IPS DF 19.7 (cell line): ENCODE data around the gene DDX23.
"Not testable (repeated sequence)": the region's sequence is repeated elsewhere in the genome, so short reads cannot be mapped to it uniquely, and the experiment has no call there.

Experiments
- DNase-seq: peaks from one replicate; pipeline ENCODE4 v3.0.0-alpha.2; 2013; ENCODE audit warnings: low read depth, low spot score

DDX23 gene

DNA sequence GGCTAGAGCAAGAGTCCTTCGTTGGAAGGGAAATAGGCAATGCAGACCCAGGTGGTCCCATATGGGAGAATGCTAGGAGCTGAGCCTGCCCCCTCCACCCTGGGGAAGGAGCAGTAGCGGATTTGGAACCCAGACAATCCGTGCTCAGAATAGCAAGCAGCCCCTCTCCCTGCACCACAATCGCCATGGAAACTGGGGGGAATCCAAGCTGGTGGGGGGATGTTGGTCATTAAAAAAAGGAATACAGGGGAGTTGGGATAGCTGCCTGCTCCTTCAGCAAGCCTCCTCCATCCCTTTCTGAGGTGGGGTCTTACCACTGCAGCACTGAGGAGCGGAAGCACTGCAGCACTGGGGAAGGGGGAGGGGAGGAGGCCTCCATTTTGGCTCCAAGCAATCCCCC, 10.8 kb upstream of the DDX23 start:
- DNase-seq, result no peak

DNA sequence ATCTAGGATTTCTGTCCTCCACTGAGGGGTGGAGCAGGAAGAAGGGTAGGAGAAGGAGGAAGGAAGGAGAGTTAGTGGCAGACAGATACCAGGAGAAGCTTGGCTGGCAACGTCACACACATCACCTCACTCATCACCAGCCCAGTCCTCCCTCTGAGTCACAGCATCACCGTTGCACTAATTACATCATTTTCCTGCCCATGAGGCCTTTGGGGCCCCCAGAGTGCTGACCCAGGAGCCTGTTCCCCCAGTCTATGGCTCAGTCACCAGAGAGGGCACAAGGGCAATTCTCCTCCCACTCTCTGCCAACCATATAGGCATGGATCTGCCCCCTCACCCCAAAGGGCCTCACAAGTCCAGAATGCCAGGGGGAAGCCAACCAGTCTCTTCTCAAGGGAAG, 9.1 kb upstream of the DDX23 start:
- DNase-seq, result no peak

DNA sequence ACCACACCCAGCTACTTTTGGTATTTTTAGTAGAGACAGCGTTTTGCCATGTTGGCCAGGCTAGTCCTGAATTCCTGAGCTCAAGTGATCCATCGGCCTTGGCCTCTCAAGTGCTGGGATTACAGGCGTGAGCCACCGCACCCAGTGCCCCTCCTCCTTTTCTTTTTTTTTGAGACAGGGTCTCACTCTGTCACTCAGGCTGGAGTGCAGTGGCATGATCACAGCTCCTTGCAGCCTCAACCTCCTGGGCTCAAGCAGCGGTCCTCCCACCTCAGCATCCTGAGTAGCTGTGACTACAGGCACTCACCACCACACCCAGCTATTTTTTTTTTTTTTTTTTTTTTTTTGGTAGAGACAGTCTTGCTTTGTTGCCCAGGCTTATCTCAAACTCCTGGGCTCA, 8.3 kb upstream of the DDX23 start:
- DNase-seq, result not testable (repeated sequence)

DNA sequence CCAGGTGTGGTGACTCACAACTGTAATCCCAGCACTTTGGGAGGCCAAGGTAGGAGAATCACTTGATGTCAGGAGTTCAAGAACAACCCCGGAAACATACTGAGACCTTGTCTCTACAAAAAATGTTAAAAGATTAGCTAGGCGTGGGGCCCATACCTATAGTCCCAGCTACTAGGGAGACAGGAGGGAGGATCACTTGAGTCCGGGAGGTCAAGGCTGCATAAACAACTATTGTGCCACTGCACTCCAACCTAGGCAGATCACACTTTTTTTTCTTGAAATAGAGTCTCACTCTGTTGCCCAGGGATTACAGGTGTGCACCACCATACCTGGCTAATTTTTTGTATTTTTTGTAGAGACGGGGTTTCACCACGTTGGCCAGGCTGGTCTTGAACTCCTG, 7.6 kb upstream of the DDX23 start:
- no peak for DNase-seq

DNA sequence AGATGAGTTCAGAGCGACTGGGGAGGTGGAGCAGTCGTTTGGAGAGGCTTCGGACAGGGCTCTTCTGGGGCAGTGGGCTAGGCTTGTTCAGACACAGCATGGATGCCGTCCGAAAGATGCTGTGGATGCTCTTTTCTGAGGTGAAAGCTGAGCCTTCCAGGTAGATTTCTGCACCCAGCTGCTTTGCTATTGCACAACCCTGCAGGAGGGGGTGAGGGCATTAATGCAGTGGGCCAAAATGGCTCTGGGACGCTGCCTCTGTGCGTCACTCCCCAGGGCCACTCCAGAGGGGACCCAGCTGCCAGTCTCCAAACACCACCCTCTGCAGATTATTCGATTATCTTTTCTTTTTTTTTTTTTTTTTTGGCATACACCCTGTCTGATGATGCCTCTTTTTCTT, 6.1 kb upstream of the DDX23 start:
- no peak for DNase-seq

DNA sequence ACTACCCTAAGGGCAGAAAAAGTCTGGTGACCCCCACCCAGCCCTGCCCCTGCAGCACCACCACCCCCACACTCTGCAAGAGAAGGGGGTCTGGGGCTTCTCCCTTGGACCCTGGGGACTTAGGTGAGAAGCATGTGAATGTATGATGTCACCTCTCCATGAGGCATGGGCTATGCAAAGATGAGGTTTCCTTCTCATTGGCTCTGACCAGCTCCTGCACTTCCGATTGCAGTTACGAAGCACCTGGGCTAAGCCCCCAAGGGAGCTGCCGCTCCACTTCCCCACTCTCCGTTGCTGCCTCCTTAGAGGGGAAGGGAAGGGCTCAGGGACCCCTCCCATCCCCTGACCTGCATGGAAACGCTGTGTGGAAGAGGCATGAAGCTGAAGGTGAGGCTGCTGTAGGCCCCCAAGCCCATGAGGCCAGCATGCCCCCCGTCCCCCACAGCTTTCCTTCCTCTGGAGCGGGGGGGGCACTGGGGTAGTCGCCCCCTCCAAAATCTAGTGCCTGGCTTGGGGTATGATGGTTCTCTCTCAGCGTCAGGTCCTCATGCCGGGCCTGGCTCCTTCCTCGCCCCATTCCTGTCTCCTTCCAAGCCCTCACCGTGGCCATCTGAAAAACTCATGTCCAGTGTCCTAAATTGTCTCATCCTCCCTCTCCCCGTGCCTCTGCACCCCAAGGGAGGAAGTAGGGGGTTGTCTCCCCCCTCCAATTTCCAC, 5.5 kb upstream of the DDX23 start:
- DNase-seq, result no peak

DNA sequence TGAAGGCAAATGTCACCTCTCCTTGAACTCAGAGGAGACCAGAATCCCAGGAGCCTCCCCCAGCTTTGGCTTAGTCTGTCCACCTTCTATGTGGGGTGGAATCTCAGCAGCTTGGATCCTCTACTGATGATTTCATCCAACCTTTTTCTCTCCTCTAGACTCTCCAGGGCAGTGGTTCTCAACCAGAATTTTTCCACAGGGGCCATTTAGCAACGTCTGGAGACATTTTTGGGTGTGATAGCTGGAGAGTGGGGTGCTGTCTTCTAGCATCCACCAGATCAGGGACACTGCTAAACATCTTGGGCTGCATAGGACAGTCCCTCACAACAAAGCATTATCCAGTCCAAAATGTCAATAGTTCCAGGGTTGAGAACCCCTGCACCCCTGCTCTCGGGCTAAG, 4.4 kb upstream of the DDX23 start:
- no peak for DNase-seq

DNA sequence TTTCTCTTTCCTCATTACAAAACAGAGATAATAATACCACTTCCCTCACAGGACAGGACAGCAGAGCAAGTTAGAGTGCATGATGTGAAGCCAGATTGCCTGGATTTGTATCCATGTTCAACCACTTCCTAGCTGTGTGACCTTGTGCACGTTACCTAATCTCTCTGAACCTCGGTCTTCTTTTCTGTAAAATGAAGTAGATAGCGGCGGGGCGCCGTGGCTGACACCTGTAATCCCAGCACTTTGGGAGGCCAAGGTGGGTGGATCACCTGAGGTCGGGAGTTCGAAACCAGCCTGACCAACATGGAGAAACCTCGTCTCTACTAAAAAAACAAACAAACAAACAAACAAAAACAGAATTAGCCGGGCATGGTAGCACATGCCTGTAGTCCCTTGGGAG, 3.0 kb upstream of the DDX23 start:
- not testable (repeated sequence) for DNase-seq

DNA sequence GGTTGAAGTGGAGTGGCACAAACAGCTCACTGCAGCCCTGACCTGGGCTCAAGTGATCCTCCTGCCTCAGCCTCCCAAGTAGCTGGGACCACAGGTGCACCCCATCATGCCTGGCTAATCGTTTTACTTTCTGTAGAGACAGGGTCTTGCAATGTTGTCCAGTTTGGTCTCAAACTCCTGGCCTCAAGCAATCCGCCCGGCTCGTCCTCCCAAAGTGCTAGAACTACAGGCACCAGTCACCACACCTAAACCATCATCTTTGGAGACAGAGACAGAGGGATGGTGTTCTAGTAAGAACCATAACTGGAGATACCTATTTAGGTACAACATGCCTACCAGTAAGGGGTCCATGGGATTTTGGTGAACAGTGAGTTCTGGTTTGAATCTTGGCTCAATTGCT, 2.5 kb upstream of the DDX23 start:
- no peak for DNase-seq

DNA sequence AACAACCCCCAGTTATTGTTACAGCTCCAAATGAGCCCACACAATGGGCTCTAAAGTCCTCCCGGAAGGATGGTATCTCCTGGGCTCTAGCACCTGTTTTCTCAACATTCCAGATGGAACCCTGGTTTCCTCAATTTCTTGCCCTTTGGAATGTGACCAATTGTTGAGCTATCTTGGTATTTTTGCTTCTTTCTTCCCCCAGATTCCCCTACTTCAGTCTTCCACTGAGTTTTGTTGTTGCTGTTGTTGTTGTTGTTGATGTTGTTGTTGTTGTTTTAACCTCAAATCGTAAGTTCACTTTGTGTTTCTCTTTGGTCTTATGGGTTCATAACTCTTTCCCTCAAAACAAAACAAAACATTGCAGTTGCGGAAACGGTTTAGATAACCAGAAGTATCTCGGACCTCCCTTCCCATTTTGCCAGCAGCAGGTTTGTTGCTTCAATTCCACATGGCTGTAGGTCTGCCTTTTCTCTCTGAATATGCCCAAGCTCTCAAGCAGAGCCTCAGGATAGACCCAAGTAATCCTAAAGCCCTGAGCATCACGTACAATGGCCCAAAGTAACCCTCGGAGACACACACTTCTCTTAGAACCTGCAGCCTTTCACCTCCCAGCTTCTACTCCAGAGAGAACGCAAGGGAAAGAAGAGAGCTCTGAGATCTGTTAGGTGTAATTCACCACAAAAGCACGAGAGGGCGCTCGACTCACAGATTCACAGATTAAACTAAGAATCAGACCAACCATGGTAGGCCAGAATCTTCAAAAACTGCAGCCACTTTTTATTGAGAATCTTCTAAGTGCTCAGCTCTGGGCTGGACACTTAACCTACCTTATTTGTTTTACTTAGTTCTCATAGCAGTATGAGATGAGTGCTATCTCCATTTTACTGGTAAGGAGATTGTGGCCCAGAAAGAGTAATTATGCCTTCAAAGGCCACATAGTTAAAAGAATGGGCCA, 1.0 kb upstream of the DDX23 start:
- DNase-seq, result peak; percentile 60

DNA sequence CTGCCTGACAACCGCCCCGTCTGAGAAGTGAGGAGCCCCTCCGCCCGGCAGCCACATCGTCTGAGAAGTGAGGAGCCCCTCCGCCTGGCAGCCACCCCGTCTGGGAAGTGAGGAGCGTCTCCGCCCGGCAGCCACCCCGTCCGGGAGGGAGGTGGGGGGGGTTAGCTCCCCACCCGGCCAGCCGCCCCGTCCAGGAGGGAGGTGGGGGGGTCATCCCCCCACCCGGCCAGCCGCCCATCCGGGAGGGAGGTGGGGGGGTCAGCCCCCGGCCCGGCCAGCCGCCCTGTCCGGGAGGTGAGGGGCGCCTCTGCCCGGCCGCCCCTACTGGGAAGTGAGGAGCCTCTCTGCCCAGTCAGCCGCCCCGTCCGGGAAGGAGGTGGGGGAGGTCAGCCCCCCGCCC, 9.9 kb downstream of the DDX23 start:
- DNase-seq, result not testable (repeated sequence)

DNA sequence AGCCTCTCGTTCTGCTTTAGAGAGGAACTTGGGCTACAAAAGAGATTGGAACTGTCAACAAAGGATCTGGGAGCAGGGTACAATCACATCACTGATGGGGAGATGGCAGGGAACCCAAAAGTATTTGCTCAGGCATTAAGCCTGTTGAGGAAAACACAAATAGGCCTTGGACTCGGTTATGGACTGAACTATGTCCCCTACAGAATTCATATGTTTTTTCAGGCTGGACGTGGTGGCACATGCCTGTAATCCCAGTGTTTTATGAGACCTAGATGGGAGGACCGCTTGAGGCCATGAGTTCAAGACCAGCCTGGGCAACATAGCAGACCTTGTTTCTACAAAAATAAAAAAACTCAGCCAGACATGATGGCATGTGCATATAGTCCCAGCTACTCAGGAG, 13.9 kb downstream of the DDX23 start:
- DNase-seq, result no peak

DNA sequence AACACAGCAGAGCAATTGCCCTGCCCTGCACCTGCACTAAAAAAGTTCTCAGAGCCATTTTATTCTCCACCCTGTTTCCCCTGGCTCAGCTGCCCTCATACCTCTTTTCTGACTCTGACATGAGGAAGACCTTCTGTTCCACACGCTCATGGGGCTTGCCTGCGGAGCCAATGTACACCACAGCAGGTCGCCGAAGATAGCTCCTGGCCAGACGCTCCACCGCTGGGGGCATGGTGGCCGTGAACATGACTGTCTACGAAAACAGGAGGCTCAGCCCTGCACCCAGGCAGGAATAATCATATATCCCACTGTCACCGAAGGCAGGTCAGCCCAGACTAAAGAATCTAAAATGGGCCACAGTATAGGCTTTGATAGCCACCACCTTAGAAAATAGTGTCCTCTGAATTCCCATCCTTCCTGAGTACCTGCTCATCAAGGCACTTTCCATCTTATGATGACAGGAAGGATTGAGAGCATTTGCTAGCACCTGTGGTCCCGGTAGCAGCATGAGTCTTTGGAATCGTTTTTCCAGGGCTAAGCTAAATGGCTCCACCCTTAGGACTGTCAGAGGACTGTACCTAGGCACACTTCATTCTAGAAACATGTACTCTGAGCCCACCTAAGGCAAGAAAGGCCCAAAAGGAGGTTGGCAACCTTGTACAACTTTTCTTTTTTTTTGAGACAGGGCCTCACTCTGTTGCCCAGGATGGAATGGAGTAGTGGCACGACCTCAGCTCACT, 19.5 kb downstream of the DDX23 start:
- DNase-seq, result no peak

DNA sequence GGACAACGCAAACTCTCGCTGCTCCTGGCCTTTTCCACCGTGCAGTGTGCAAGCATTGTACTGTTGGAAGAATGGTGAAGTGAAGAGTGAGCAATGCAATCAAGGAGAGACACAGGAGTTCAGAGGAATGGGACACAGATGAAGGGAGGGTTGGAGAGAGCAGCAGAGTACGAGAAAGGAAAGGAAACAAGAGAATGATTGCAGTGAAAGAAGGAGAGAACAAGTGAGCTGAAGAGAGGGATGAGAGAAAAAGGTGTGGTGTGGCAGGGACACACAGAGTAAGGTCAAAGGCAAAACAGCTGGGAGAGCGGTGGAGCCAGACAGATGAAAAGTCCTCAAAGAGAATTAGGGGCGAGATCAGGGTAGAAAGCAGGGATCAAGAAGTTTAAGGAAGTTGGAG, 20.7 kb downstream of the DDX23 start:
- DNase-seq, result no peak

DNA sequence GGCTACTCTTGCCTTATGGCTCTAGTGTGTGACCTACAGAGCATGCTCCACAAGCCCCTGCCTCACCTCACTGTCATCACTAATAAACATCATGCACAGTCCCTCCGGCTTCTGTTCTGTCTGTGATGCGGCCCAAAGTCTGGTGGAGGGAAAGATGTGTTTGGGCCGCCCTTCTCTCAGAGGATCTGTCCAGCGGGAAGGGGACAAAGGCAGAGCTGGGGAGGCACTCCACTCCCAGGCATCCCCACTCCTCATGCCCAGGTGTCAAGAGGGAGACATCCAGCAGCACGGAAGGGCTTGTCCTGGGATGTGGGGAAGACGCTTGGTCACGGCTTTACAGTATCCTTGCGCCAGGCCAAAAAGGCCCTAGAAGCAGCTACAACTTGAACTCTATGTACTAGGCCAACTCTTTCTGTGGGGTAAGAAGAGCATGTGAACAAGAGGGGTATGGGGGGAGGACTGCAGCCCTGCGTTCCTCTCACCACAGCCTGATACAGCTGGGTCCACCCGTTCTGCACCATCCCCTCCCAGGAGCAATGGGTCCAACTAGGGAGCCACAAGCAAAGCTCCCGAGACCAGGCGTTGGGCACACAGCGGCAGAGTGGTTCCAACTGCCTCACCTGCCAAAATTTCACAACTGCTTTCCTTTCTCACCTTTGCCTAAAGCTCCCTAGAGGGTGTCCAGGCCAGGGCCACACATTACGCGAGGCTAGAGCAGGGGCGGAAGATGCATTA, 23.0 kb downstream of the DDX23 start:
- no peak for DNase-seq

DNA sequence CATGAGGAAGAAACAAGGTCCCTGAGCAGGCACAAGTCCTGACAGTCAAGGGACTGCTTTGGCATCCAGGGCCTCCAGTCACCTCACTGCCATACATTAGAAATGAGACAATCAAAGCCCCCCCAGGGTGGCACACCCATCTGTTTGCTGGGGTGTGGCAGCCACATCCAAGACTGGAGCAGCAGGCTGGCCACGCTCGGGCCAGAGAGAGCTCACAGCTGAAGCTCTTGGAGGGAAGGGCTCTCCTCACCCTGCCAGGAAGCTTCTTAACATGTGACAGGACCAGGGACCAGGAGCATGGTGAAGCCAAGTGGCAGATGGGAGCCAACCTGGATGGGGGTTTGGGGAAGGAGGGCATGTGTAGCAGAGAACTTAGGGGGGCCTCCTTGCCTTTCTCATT, 23.7 kb downstream of the DDX23 start:
- no peak for DNase-seq

DNA sequence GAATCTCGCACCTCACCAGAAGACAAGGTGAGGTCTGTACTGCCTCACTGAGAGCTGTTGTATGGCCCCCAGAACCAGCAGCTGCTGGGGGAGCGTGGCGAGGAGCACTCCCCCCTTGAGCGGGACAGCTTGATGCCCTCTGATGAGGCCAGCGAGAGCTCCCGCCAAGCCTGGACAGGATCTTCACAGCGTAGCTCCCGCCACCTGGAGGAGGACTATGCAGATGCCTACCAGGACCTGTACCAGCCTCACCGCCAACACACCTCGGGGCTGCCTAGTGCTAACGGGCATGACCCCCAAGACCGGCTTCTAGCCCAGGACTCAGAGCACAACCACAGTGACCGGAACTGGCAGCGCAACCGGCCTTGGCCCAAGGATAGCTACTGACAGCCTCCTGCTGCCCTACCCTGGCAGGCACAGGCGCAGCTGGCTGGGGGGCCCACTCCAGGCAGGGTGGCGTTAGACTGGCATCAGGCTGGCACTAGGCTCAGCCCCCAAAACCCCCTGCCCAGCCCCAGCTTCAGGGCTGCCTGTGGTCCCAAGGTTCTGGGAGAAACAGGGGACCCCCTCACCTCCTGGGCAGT, 24.4 kb downstream of the DDX23 start:
- DNase-seq, result no peak

DNA sequence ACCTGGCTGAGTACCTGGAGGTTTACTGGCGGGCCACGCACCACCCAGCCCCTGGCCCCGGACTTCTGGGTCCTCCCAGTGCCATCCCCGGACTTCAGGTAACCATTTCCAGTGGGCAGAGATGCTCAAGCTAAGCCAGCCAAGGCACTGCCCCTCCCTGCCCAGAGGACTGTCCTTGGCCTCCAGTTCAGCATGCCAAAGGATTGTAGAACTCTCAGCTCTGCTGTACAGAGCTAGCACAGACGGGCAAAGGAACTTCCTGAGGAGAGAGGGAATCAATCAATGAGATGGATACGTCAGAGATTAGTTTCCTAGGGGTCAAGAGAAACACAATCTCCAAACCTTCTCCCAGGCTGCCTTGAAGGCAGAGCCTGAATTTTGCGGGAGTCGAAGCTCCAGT, 24.9 kb downstream of the DDX23 start:
- DNase-seq, result no peak

DNA sequence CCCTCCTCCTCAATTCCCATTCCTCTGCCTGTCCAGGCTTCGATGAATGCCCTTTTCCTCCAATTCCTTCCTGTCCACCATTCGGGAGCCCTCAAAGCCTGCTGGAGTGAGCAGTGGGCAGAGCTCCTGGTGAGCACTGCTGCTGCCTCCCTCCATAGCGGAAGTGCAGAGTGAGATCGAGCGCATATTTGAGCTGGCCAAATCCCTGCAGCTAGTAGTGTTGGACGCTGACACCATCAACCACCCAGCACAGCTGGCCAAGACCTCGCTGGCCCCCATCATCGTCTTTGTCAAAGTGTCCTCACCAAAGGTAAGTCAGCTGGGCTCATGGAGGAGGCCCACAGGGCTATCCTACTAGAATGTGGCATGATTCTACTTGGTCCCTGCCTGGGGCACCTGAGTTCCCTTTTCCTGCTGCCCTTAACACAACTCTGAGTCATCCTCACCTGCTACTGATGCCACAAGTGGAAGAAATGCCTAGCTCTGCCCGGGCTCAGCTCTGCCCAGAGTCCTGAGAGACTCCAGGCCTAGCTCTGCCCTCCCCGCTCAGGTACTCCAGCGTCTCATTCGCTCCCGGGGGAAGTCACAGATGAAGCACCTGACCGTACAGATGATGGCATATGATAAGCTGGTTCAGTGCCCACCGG, 25.6 kb downstream of the DDX23 start:
- no peak for DNase-seq

DNA sequence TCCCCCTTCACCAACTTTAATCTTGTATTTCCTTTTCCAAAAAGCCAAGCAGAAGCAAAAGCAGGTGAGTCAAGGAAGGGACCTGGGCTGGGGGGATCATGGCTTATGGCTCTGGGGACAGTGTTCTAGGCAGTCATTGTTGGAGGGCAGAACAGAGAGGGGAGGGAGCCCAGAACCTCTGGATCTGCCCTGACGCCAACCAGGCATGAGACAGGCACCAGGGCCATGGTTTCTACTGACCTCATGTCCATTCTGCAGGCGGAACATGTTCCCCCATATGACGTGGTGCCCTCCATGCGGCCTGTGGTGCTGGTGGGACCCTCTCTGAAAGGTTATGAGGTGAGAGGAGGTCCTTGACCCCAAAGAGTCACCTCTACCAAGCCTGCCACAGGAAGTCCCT, 27.1 kb downstream of the DDX23 start:
- DNase-seq, result no peak

DNA sequence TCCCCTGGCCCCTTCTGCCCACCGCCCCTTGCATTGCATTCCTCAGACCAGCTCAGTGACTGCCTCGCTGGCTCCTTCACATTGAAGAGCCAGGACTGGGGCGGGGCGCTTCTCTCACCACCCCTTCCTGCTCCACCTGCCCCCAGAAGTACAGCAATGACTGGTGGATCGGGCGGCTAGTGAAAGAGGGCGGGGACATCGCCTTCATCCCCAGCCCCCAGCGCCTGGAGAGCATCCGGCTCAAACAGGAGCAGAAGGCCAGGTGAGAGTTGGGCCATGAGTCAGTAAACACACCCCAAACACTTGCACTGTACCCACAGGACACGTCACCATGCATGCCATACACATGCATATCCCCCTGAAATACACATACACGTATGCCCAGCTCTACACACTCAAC, 27.9 kb downstream of the DDX23 start:
- no peak for DNase-seq
